ENCODE data around the gene TRABD2A. TPM values are rescaled to one million over a fixed set of nuclear protein-coding genes. Genes with fewer than 3 reads are reported as not detected.

TRABD2A gene
- total RNA-seq, 4 donors from 2014 or later, result 0.47 to 2.7 (median 1.4) TPM

DNA sequence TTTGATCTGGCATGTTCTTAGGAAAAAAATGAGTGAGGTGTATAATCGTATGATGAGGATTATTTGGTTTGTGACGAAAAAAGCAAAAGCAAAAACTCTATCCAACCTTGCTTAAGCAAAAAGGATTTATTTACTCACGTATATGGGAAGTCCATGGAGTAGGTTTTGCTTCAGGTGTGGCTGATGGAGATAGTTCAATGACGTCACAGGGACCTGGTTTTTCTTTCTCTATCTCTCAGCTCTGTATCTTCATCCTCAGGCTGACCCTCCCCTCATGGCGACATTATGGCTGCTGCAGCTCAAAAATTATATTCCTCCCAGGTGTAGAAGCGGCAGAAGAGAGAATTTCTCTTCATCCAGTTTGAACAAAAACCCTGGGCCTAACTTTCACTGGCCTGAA is 33.5 kb upstream of the TRABD2A start:
- Histone ChIP-seq H3K4me3 (no peak overlapping the region), H3K27me3 (no peaks in the 10 kb centered on the region), H3K27ac (no peak overlapping the region), H3K36me3 (no peaks in the 10 kb centered on the region), H3K4me1 (peaks cover 0 to 1% (median 0%) of the 10 kb centered on the region in 3 donors), H3K9me3 (no peaks in the 10 kb centered on the region)
- TF ChIP-seq, protein P1, sequence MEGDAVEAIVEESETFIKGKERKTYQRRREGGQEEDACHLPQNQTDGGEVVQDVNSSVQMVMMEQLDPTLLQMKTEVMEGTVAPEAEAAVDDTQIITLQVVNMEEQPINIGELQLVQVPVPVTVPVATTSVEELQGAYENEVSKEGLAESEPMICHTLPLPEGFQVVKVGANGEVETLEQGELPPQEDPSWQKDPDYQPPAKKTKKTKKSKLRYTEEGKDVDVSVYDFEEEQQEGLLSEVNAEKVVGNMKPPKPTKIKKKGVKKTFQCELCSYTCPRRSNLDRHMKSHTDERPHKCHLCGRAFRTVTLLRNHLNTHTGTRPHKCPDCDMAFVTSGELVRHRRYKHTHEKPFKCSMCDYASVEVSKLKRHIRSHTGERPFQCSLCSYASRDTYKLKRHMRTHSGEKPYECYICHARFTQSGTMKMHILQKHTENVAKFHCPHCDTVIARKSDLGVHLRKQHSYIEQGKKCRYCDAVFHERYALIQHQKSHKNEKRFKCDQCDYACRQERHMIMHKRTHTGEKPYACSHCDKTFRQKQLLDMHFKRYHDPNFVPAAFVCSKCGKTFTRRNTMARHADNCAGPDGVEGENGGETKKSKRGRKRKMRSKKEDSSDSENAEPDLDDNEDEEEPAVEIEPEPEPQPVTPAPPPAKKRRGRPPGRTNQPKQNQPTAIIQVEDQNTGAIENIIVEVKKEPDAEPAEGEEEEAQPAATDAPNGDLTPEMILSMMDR (IDR thresholded peaks at IDR 0.05), result no peak
- TF ChIP-seq POLR2AphosphoS5 (IDR thresholded peaks at IDR 0.05) (no peak), POLR2A (IDR thresholded peaks at IDR 0.05) (no peak), EP300 (IDR thresholded peaks at IDR 0.05) (no peak)
- 91 to 96% methylated on average over 4 of the region's 6 CpGs for WGBS, 2 donors (ENCODE audit: low coverage in 1 of 2)
- no peak for ATAC-seq

DNA sequence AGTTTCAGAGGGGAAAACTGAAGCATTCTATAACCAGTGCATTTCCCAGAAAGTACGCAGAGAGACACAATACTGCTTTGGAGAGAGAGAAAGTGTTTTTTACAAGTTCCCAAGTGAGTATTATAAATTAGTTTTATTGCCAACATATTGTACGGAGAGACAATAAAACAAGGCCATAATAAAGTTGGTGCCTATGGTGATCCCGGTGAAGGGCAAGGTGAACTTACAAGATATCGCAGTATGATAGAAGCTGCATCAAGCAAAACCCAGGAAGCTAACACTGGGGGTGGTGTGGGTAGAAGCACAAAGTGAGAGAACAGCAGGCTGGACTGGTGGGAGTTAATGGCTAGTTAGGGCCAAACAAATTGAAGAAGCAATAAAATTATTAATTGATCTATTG is 32.1 kb upstream of the TRABD2A start:
- ATAC-seq, result no peak
- TF ChIP-seq, protein P1 (IDR thresholded peaks at IDR 0.05), result no peak
- TF ChIP-seq EP300 (IDR thresholded peaks at IDR 0.05), result no peak
- TF ChIP-seq POLR2A (IDR thresholded peaks at IDR 0.05), result no peak
- no peak for TF ChIP-seq POLR2AphosphoS5 (IDR thresholded peaks at IDR 0.05)
- Histone ChIP-seq H3K9me3 (no peaks in the 10 kb centered on the region), H3K27me3 (no peaks in the 10 kb centered on the region), H3K27ac (no peak overlapping the region), H3K36me3 (no peaks in the 10 kb centered on the region), H3K4me3 (no peak overlapping the region), H3K4me1 (no peaks in the 10 kb centered on the region)
- WGBS, 2 donors (ENCODE audit: low coverage in 1 of 2), result 96% methylated on average over 4 of the region's 4 CpGs

DNA sequence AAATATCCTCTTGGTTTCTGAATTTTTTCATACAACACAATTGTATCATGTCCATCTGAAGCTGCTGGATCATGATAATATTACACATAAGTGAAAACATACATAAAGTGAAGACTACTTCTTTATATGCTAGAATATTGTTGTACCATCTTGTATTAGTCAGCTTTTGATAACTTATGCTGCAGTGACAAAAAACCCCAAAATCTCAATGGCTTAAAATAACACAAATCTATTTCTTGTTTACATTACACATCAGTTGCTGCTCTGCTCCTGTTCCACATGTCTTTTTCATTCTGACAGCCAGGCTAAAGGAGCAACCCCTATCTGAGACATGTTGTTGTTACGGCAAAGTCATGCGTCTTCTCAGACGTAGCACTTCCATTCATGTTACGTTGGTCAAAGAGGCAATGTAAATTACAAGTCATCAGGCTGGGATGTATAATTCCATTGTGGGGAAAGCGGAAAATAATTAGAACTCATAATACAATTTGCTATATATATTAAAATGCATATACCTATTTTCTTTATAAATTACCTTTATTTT is 30.3 kb upstream of the TRABD2A start:
- TF ChIP-seq, protein P1 (IDR thresholded peaks at IDR 0.05), result no peak
- no peak for TF ChIP-seq POLR2A (IDR thresholded peaks at IDR 0.05)
- TF ChIP-seq POLR2AphosphoS5 (IDR thresholded peaks at IDR 0.05), result no peak
- no peak for TF ChIP-seq EP300 (IDR thresholded peaks at IDR 0.05)
- H3K27me3 ChIP-seq, result no peaks in the 10 kb centered on the region
- no peak for ATAC-seq
- peaks cover 0 to 15% (median 0%) of the 10 kb centered on the region in 3 donors for H3K4me1 ChIP-seq
- WGBS, 2 donors (ENCODE audit: low coverage in 1 of 2), result 94 to 96% methylated on average over 5 of the region's 5 CpGs
- no peaks in the 10 kb centered on the region for H3K36me3 ChIP-seq
- H3K9me3 ChIP-seq, result no peaks in the 10 kb centered on the region
- H3K4me3 ChIP-seq, result no peak overlapping the region
- H3K27ac ChIP-seq, result no peak overlapping the region

DNA sequence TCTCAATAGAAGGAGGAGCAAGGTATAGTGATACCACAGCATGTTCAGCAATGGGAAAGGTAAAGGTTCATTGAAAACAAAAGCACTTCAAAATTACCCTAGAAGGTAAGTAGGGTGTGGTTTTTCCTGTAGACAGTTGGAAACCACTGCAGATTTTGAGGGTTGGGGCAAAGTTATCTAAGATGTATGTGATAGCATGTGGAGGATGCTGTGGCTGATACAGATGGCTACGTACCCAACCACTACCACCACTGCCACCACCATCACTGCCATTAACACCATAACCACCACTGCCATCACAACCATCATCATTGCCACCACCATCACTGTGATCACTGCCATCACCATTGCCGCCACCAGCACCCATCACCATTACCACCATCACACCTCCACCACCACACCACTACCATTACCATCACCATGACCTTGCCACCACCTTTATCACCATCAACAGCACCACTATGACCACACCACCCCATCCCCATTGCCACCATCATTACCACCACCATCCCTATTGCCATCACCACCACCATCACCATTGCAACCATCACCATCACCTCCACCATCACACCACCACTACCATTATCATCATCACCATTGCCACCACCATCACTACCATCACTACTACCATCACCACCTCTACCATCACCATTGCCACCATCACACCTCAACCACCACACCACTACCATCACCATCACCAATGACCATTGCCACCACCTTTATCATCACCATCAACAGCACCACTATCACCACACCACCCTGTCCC is 28.2 kb upstream of the TRABD2A start:
- Histone ChIP-seq H3K4me3 (no peak overlapping the region), H3K27ac (no peak overlapping the region), H3K36me3 (no peaks in the 10 kb centered on the region), H3K4me1 (peaks cover 0 to 21% (median 4%) of the 10 kb centered on the region in 3 donors), H3K9me3 (no peaks in the 10 kb centered on the region), H3K27me3 (no peaks in the 10 kb centered on the region)
- TF ChIP-seq POLR2AphosphoS5 (IDR thresholded peaks at IDR 0.05) (no peak), POLR2A (IDR thresholded peaks at IDR 0.05) (no peak), EP300 (IDR thresholded peaks at IDR 0.05) (no peak)
- TF ChIP-seq, protein P1 (IDR thresholded peaks at IDR 0.05), result no peak
- no peak for ATAC-seq
- WGBS, 2 donors (ENCODE audit: low coverage in 1 of 2), result 94 to 100% methylated on average over 2 of the region's 2 CpGs
